GM15510 (cell line): ENCODE data around the gene AMFR.
A peak's percentile ranks its signal among the peaks of the same experiment; 100 is the strongest.

ENCODE experiments used
- POLR2A ChIP-seq: IDR thresholded peaks from 3 replicates; pipeline ENCODE4 v1.6.1; 2011; ENCODE audit warnings: borderline replicate concordance; ENCODE audit not compliant: insufficient read length; ENCODE audit errors: extremely low read depth

Gene AMFR

DNA sequence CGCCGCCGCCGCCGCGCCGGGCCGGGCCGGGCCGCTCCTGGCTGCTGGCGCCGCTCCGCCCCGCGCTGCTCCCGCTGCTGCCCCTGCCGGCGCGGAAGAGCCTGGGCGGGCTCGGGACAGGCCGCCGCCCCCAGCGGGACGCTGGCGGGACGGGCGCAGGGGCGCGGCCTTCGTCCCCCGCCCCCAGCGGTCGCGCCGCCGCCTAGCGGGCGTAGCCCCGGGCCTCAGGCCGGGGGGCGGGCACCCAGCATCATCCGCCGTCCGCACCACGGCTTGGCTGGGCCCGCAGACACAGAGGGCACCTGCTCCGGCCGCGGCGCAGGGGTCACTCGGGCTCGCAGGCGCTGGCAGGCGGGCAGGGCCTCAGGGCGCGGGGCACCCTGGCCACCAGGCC is at the start of gene AMFR:
AMFR (minus strand) TSS at position 107 of the 394 bp plus-strand sequence. CDS start 218 bp downstream, outside the sequence.
- TF ChIP-seq POLR2A, result peak; percentile 61

DNA sequence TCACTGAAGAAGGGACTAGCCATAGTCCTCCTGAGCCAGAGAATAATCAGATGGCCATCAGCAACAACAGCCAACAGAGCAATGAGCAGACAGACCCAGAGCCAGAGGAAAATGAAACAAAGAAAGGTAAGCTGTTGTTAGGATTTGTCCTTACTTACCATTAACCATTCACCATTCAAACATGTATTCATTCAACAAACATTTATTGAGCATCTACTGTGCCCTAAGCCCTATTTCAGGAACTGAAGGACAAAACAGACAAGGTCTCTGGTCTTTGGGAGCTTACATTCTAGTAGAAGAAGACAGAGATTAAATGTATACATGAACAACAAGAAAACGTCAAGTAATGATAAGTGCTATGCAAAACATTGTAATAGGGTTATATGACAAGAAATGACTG is 45.3 kb upstream of the AMFR start:
- TF ChIP-seq POLR2A, result no peak

DNA sequence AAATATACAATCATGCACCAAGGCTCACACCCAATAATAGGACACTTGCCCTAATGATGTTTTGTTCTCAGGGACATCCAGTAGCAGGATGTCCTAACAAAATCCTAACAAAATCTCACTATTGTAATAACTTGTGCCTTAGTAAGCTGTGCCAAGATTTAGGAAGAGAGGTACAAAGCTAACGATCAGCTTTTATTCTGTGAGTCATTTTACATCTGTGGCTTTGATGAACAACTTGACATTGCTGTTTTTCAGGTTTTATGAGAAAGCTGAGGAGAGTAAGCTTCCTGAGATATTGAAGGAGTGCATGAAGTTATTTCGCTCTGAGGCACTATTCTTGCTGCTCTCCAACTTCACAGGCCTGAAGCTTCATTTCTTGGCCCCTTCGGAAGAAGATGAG is 44.9 kb upstream of the AMFR start:
- TF ChIP-seq POLR2A, result no peak

DNA sequence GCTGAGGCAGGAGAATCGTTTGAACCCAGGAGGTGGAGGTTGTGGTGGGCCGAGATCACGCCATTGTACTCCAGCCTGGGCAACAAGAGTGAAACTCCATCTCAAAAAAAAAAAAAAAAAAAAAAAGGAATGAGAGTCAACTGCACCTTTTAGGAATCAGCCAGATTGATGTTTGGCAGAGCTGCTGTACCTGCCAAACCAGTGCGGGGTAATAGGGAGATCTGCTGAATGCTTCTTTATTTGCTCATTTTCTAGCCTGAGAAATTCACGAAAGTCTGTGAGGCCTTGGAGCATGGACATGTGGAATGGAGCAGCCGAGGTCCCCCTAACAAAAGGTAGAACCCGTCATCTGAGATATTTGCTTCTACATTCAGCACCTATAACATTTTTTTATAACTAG is 44.4 kb upstream of the AMFR start:
- no peak for TF ChIP-seq POLR2A

DNA sequence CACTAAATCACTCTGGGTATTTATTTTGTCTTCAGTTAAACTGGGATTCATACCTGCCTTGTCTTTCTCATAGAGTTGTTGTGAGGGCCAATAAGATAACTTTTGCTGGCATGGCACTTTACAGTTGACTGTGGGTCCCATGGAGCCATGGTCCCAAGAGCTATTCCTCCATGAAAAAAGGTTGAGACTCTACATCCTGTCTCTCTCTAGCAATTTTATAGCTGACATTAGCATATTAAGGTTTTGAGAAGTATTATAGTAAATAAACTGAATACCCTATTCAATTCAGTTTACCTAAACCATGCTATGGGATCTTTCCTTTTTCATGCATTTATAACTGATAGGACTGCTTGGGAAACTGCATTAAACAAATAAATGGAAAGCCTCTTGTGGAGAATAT is 43.5 kb upstream of the AMFR start:
- TF ChIP-seq POLR2A, result no peak

DNA sequence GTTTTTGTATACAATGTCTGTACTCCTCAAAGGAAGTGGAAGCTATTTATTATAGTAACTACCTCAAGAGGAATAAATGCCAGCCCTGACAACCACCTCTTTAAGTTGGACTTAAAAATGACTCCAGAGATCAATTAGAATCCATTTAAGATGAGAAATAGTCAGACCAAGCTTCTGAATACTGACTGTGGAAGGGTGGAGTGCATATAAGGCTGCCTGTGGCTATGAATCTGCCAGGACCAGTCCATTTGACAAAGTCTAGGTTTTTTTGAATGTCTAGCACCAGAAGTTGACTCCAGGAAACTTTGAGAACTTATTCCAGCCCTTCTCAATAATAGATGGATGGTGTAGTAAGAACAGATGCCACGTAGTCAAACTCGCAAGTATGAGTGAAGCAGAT is 41.0 kb upstream of the AMFR start:
- TF ChIP-seq POLR2A, result no peak

DNA sequence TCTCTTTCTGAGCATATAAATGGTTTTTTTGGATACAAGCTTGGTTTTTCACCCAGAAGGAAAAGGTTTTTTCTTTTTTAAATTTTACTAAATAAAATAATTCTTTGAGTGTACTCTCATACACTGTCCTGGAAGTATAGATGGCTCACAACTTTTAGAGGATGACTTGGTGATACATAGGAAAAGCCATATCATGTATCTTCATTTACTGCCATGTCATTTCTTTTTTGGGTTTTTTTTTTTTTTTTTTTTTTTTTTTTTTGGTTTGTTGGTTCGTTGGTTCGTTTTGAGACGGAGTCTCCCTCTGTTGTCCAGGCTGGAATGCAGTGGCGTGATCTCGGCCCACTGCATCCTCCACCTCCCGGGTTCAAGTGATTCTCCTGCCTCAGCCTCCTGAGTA is 37.8 kb upstream of the AMFR start:
- TF ChIP-seq POLR2A, result no peak

DNA sequence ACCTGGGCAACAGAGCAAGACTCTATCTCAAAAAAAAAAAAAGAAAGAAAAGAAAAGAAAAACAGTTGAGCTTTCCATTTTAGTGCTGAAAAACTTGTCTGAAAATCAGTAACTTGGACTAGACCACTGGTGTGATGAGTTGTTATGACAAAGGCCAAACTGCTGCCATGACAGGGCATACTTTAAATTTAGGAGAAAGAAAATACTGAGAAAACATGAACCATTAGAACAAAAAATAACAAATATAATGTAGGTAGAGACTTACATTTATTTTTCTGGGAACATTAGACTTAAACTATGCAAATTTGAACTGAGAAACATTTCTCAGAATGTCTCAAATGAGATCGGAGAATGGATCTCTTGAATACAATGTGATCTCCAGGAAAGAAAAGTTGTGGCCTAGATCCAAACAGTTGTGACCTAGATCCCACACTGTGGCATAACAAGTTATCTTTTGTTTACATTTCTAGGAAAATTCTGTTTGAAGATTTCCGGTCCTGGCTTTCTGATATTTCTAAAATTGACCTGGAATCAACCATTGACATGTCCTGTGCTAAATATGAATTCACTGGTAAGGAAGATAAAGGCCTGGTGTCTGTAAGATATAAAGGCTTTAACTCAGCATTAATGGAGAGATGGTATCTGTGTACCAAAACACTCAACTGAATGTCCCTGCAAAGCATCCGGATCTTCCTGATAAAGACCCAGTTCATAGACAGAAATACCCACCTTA is 36.9 kb upstream of the AMFR start:
- no peak for TF ChIP-seq POLR2A

DNA sequence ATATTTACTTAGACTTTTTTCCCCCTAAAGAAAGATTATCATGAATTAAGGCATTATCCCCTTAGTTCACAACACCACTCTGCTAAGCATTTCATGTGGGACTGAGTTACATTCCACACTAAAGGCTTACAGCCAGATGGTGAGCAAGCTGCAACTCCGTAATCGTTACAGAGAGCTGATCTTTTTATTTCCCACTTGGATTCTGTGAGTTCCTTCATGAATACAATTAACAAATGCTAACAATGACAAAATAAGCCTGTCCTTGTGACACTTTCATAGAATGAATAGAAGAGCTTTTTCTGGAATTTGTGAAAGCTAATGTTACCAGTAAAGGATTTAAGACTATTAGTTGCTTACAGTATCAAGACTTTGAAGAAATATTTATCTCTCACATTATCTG is 34.8 kb upstream of the AMFR start:
- TF ChIP-seq POLR2A, result no peak

DNA sequence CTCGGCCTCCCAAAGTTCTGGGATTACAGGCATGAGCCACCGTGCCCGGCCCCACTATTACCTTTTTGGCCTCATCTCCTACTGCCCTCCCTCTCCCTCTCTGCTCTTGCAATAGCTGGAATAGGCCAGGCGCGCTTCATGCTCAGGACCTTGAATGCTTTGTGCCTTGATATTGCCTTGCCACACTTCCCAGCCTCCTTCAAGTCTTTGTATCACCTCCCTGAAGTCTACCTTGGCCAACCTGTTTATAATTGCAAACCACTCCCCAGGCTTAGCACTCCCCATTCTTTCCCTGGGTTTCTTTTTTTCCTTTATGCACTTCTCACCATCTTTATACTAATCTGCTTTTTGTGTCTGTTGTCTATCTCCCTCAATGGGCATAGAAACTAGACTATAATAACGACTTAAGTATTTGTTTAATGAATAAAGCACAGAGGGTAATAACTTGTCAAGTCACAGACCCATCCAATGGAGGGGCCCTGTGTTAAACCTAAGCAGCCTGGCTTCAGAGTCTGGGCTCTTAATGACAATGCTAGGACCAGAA is 32.7 kb upstream of the AMFR start:
- no peak for TF ChIP-seq POLR2A

DNA sequence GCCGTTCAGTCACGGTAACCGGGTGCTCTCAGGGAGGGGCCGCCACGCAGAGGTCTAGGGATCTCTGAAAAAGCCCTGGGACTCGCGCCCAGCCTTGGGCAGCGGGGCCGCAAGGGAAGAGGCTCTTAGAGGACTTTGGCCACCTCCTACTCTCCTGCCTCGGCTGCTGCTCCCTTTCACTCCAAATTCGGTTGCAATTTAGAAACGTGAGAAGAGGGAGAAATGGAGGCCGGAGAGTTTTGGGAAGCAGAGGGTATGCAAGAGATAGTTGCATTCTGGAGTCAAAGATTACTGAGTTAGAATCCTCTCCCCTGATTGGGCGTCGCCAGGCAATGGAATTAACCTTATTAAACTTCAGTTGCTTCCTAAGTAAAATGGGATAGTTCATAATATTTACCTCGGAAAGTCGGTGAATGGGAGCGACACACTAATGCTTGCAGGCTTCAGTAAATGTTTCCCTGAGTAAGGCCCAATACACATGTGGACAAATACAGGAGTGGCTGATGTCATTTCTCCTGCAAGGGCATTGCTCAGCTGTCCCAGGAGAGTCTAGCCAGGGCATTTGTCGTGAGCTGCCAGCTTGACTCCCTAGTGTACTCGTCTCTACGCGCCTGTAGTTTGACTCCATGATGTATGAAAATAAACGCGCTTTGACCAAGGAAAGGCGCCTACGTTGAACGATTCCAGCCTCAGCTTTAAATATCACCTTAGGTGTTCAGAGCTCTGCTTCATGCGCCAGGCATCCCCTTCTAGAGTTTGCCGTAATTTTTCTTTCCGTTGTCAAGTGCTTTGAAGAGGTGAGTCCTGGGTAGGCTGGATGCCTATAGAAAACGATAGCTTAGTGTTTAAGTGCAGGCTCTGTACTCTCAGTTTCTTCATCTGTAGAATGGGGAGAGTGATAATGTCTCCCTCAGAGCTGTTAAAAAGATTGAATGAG is 26.7 kb upstream of the AMFR start:
- TF ChIP-seq POLR2A, result no peak

DNA sequence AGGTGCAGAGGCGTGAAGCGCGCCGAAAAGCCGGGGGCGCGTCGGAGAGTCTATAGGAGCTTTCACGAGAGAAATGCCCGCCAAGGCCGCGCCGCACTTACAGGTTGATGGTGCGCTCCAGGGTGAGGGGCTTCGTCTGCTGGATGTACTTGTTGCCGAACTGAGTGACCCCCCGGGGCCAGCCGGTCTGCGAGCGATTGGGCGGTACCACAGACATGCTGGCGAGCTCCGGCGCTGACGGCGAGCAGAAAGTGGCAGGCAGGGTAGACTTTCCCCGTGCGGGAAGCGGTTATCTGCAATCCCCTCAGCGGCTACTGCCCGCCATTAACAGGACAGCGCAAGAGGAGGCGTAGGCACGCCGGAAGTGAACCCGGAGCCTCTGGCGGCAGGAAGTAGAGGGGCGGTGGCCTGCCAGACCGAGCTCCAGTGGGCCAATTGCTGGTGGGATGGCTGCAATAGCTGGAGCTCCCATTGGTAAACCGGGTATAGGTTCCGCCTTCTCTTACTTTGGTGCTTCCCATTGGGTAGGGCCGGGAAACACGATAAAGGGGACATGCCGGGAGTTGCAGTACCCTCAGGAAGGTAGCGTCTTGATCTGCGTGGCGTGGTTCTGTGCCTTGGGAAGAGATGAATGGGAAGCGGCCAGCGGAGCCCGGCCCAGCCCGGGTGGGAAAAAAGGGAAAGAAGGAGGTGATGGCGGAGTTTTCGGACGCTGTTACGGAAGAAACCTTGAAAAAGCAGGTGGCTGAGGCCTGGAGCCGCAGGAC is 25.8 kb upstream of the AMFR start, which contains the start of the genes NUDT21 and OGFOD1:
NUDT21 (minus strand) TSS at position 347 of the 767 bp plus-strand sequence; CDS start at position 217, 130 bp downstream.
OGFOD1 (plus strand) TSS at position 569 of the 767 bp plus-strand sequence; CDS start at position 628, 59 bp downstream.
- peak; percentile 70 for TF ChIP-seq POLR2A

DNA sequence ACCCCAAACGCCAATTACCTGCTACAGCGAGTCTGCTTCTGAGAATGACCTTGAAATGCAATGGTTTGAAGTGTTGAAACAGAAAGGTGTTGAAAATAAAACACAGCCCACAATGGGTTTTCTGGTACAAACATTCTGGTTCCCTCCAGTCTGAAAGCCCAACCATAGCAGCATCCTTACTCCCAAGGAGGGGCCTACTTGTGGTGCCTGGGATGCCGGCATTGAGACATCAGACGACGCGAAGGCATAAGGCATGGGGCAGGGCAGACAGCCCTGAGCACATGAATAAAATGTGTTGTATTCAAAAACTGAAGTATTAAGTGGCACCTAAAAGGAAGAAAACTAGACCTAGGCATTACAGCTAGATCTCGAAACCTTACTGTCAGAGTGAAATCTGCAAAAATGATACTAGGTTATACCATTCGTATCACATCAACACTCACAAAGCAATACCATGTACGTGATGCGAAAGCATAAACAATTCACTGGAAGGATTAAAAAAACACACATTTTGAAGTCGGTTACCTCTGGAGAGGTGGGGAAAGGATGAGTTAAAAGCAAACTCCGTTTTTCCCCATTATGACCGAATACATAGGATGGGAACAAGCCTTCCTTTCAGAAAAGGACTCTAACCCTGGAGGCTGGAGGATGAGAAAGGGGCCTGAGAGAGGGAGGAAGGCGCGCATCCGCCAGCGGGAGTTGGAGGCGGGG is 25.1 kb upstream of the AMFR start:
- no peak for TF ChIP-seq POLR2A

DNA sequence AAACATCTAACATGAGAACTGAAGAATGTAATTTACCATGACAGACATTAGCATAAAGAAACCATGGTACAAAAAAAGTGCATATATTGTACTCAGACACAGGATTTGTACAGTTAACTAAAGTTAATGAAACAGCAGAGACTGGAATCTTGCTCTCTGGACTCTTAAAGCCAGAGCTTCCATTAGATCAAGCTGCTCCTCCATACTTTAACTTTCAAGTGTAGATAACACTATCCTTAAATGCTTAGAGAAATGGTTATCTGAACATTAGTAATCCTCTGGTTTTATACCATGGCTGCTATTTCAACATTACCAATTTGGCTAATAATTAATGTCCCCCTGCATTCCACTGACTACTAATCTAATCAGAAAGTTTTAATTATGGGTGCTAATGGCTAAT is 22.7 kb upstream of the AMFR start:
- TF ChIP-seq POLR2A, result no peak
